Measurements from ENCODE around the gene DUOX1. TPM values are rescaled to one million over a fixed set of nuclear protein-coding genes. Genes with fewer than 3 reads are reported as not detected.

The DUOX1 gene
- total and polyA plus RNA-seq, 9 of the 15 experiments (the other 6 are each of a cell fraction or from before 2014, with no cell fraction given) = 0.01 to 0.22 (median 0.01) TPM; not detected in 6

GRCh38 chr15:45200001-45200798 lies 70.4 kb downstream of the DUOX1 start (continued):
- TF ChIP-seq TCF7 (IDR thresholded peaks at IDR 0.05; ENCODE audit: borderline replicate concordance) (0 out of 2 replicates have a peak, but pooled peaks have one; percentile 29), ZBTB11 (CRISPR knock-in tag; IDR thresholded peaks at IDR 0.05) (no peak), NCOA2 (IDR thresholded peaks at IDR 0.05; ENCODE audit: partially characterized antibody in 2 of 2) (peak in 1 of 2 experiments; percentile 70), ZSCAN32 (CRISPR knock-in tag; IDR thresholded peaks at IDR 0.05) (no peak), KLF13 (tag; IDR thresholded peaks at IDR 0.05; ENCODE audit: borderline replicate concordance, low read depth) (peak; percentile 99), NR2C1 (IDR thresholded peaks at IDR 0.05) (no peak), NR2C1 (tag; IDR thresholded peaks at IDR 0.05) (0 out of 2 replicates have a peak, but pooled peaks have one; percentile 27), MXD1 (CRISPR knock-in tag; IDR thresholded peaks at IDR 0.05; ENCODE audit: borderline replicate concordance, poor library complexity, severe bottlenecking) (no peak), ZC3H8 (IDR thresholded peaks at IDR 0.05) (no peak), KDM1A (IDR thresholded peaks at IDR 0.05) (peak; percentile 49 to 78), HDAC2 (IDR thresholded peaks at IDR 0.05) (no peak), BCOR (IDR thresholded peaks at IDR 0.05) (peak; percentile 70; the same call in 1 of the 2 replicates), GMEB1 (CRISPR knock-in tag; IDR thresholded peaks at IDR 0.05) (no peak)
